ENCODE measurements around the gene PARG. TPM values are rescaled to one million over a fixed set of nuclear protein-coding genes. Genes with fewer than 3 reads are reported as not detected.

The PARG gene
- total RNA-seq, 1 donor from 2014 or later = 50.3 TPM

DNA sequence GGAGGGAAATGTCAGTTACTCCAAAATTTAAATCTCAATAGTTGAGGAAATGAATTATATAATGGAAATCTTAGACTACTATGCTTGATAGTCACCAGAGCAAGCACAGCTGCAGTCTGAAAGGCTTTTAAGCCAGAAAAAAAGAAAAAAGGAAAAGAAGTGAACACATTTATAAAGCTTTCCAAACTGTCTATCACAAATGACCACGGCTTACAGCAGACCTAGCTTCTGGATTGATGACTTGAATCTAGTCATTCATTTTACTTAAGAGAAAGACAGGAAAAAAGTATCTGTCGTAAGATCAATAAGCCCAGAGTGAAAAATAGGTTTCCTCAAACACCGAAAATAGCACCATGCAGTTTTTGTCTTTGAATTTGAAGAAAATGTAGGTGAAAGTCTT is 111.8 kb downstream of the PARG start:
- H3K36me3 ChIP-seq (ENCODE audit: control insufficient read depth, insufficient read depth, low read length) = peaks cover 3% of the 10 kb centered on the region
- no peak for FAIRE-seq
- H3K4me3 ChIP-seq (ENCODE audit: low read depth, low read length) = no peak overlapping the region
- TF ChIP-seq, protein P1, sequence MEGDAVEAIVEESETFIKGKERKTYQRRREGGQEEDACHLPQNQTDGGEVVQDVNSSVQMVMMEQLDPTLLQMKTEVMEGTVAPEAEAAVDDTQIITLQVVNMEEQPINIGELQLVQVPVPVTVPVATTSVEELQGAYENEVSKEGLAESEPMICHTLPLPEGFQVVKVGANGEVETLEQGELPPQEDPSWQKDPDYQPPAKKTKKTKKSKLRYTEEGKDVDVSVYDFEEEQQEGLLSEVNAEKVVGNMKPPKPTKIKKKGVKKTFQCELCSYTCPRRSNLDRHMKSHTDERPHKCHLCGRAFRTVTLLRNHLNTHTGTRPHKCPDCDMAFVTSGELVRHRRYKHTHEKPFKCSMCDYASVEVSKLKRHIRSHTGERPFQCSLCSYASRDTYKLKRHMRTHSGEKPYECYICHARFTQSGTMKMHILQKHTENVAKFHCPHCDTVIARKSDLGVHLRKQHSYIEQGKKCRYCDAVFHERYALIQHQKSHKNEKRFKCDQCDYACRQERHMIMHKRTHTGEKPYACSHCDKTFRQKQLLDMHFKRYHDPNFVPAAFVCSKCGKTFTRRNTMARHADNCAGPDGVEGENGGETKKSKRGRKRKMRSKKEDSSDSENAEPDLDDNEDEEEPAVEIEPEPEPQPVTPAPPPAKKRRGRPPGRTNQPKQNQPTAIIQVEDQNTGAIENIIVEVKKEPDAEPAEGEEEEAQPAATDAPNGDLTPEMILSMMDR (IDR thresholded peaks at IDR 0.05; ENCODE audit: insufficient read depth, low read length, severe bottlenecking) = no peak
- H3K27me3 ChIP-seq (ENCODE audit: control insufficient read depth, insufficient read depth, low read length) = no peaks in the 10 kb centered on the region
- no peak for DNase-seq (ENCODE audit: low read depth)

DNA sequence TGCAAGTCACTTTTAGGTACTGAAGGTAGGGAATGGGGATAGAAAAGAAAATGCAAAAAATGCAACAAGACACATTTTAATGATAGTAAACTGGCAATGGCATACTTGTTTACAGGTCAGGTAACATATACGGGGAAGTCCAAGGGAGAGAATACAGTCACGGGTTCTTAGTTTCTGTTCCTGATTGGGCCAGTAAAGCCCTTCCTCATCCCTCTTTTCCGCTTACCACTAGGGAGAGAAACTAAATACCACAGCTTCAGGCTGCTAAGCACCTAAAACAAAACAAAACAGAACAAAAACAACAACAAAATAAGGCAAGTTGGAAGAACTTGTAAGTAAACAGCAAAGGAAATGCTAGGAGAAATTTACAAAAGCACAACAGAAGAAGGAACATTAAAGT is 114.5 kb downstream of the PARG start:
- TF ChIP-seq, protein P1 (IDR thresholded peaks at IDR 0.05; ENCODE audit: insufficient read depth, low read length, severe bottlenecking) = no peak
- FAIRE-seq = no peak
- peaks cover 3% of the 10 kb centered on the region for H3K36me3 ChIP-seq (ENCODE audit: control insufficient read depth, insufficient read depth, low read length)
- no peak for DNase-seq (ENCODE audit: low read depth)
- no peak overlapping the region for H3K4me3 ChIP-seq (ENCODE audit: low read depth, low read length)
- H3K27me3 ChIP-seq (ENCODE audit: control insufficient read depth, insufficient read depth, low read length) = no peaks in the 10 kb centered on the region

DNA sequence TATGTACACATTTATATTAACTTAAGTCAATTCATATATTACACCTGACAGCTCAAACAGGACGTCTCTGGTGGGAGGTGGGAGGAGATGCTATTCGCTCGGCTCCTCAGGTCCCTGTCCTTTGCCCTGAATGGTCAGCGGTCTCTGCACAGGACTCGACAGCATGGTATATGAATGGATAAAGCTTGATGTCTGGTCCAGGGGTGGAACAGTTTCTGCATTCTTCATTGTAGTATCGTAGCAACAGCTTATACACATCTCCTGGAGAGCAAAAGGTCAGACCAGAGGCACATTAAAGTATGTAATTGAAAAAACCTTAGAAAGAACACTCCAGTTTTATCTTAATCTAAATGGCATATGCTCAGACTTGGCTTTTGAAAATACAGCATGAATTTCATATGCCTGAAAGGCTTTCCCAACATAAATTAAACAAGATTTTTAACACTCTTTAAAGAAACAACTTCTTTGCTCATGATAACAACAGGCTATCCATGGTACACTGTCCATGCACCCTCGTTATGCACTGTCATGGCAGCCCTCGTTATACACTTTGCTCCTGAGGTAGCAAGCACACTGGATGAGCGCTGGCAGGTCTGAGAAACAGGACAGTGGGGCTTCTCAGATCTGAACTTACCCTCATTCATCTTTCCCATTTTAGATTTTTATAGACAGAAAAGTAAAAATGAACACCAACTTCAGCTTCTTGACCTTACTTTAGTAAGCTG is 122.4 kb downstream of the PARG start:
- no peak for FAIRE-seq
- Histone ChIP-seq H3K4me3 (ENCODE audit: low read depth, low read length) (no peak overlapping the region), H3K36me3 (ENCODE audit: control insufficient read depth, insufficient read depth, low read length) (peaks cover 5% of the 10 kb centered on the region), H3K27me3 (ENCODE audit: control insufficient read depth, insufficient read depth, low read length) (no peaks in the 10 kb centered on the region)
- no peak for DNase-seq (ENCODE audit: low read depth)
- TF ChIP-seq, protein P1 (IDR thresholded peaks at IDR 0.05; ENCODE audit: insufficient read depth, low read length, severe bottlenecking) = no peak

DNA sequence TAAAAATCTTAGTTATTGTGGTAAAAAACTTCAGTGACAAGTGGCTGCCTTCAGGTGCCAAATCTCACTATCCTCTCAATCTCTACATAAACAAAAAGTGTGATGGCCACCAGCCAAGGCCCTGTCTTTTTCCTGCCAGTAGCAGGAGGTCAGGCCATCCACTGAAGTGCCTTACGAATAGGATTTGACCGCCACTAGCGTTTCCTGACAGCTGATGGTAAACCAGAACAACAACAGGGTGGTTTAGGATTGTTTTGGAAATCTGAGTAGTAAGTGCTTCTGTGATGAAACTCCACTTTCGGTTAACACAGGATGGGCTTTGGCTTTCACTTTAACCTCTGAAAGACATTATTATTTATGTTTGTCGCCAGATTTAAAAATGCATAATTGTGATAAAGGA is 124.0 kb downstream of the PARG start:
- Histone ChIP-seq H3K4me3 (ENCODE audit: low read depth, low read length) (no peak overlapping the region), H3K36me3 (ENCODE audit: control insufficient read depth, insufficient read depth, low read length) (peaks cover 5% of the 10 kb centered on the region), H3K27me3 (ENCODE audit: control insufficient read depth, insufficient read depth, low read length) (no peaks in the 10 kb centered on the region)
- FAIRE-seq (no peak), DNase-seq (ENCODE audit: low read depth) (no peak)
- TF ChIP-seq, protein P1 (IDR thresholded peaks at IDR 0.05; ENCODE audit: insufficient read depth, low read length, severe bottlenecking) = no peak

DNA sequence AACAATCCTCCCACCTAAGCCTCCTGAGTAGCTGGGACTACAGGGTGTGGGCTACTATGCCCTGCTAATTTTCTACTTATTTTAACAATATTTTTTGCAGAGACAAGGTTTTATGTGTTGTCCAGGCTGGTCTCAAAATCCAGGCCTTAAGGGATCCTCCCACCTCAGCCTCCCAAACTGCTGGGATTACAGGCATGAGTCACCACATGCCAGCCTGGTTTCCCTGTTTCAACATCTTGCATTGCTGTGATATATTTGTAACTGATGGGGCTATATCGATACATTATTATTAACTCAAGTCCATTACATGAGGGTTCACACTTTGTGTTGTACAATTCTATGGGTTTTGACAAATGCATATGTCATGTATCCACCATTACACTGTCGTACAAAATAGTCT is 137.8 kb downstream of the PARG start:
- Histone ChIP-seq H3K27me3 (ENCODE audit: control insufficient read depth, insufficient read depth, low read length) (no peaks in the 10 kb centered on the region), H3K4me3 (ENCODE audit: low read depth, low read length) (no peak overlapping the region), H3K36me3 (ENCODE audit: control insufficient read depth, insufficient read depth, low read length) (no peaks in the 10 kb centered on the region)
- DNase-seq (ENCODE audit: low read depth) (peak; percentile 15), FAIRE-seq (no peak)
- TF ChIP-seq, protein P1 (IDR thresholded peaks at IDR 0.05; ENCODE audit: insufficient read depth, low read length, severe bottlenecking) = no peak

DNA sequence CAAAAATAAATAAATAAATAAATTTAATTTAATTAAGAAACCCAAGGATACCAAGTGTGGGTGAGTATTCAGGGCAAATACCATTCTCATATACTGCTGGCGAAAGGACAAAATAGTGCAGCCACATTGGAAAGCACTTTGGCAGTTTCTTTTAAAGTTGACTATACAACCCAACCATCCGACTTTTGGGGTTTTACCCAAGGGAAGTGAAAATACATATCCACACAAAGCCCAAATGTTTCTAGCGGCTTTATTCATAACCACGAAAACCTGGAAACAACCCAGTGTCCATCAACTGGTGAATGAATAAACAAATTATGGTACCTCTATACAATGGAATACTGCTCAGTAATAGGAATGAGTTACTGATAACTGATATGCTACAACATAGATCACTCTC is 143.6 kb downstream of the PARG start:
- H3K27me3 ChIP-seq (ENCODE audit: control insufficient read depth, insufficient read depth, low read length) = no peaks in the 10 kb centered on the region

More for the DNA sequence above, 143.6 kb downstream of the PARG start:
- FAIRE-seq (no peak), DNase-seq (ENCODE audit: low read depth) (no peak)
- TF ChIP-seq, protein P1 (IDR thresholded peaks at IDR 0.05; ENCODE audit: insufficient read depth, low read length, severe bottlenecking) = no peak
- H3K4me3 ChIP-seq (ENCODE audit: low read depth, low read length) = no peak overlapping the region
- H3K36me3 ChIP-seq (ENCODE audit: control insufficient read depth, insufficient read depth, low read length) = no peaks in the 10 kb centered on the region

All from bronchial epithelial cell (primary cell).